Skin epidermis (tissue), 12 donors: ENCODE data around the gene PPFIA4.

Source experiments
- H3K27ac ChIP-seq, 21 experiments: fragments of 200-600 bp; sonication (generic) in 11 of 21; one replicate each; pipeline ENCODE4 v1.5.0; 2020; ENCODE audit warnings: mild to moderate bottlenecking in 3 of 21, inconsistent platforms in 2 of 21, moderate library complexity in 2 of 21
- H3K4me3 ChIP-seq, 7 experiments: fragments of 200-600 bp; sonication (generic) in 2 of 7; one replicate each; pipeline ENCODE4 v1.5.0; 2020; ENCODE audit warnings: inconsistent platforms in 2 of 7, mild to moderate bottlenecking in 2 of 7, moderate library complexity in 1 of 7

Gene PPFIA4

GRCh38 chr1:203077956-203078355 is 51.7 kb downstream of the PPFIA4 start:
- H3K27ac ChIP-seq: no peak overlapping the region
- H3K4me3 ChIP-seq: no peak overlapping the region

DNA sequence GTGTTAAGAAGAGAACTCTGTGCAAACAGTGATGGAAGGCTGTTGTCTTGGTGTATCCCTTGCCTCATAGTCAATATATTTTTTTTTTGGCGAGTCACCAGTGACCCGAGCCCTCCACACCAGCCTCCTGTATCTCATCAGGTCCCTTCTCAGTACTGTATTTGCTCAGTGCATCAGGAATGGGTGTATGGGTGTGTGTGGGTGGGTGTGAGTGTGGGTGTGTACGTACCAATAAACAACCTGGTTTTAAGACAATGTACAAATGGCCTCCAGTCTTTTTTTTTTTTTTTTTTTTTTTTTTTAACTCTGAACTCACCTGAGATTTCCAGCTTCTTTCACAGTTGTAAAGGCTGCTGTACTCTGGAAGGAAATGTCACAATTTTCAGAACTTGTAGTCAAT is 52.2 kb downstream of the PPFIA4 start:
- no peak overlapping the region for H3K27ac ChIP-seq
- no peak overlapping the region for H3K4me3 ChIP-seq

DNA sequence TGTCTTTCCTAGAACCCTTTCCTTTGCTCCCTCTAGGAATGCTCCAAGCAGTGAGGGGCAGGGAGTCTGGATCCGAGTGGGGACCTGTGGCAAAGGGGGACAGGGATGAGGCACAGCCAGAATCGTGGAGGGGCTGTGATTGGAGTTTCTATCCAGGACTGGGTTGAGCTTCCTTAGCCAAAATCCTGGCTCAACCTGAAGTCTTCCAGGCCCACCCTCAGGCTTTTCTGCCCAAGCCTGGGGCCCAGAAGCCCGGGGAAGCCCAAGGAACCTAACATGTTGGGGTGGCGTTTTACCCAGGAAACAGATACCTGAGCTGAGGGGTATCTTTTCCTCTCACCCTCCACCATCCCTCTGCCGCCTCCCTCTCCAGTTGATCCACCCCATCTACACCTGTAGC is 54.2 kb downstream of the PPFIA4 start:
- no peak overlapping the region for H3K4me3 ChIP-seq

DNA sequence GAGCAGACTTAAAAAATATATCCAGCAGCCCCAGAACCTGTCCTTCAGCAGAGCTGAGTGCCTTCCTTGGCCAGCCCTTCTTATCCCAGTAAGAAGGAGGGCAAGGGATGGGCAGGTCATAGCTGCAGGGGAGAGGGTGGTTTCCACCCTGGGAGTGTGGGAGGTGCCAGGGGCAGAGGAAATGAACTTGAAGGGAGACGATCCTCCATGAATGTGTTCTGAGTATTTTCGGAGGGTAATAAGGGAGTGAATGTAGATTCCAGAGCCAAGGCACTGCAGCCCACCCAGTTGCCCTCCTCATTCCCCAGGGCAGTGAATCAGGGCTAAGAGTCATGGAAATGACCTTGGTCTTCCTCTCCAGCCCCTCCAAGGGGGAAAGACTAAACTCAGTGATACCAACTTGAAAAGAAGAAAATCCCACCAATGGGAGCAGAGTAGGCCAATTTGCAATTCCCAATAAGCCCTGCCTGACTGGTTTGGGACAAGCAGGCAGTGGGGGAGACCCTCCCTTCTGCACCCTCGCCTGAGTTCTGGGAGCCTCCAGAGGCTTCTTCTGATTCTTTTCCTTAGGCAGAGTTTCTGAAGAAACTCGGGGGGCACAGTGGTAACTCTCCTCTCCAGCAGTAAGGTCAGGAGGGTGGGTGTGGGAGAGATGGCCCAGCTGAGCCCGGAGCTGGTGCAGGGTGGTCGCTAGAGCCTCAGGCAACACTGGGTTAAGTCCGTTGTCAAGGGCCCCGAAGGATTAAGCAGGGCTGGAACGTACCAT is 55.4 kb downstream of the PPFIA4 start:
- H3K27ac ChIP-seq: no peak overlapping the region
- no peak overlapping the region for H3K4me3 ChIP-seq

More for the DNA sequence above, 54.2 kb downstream of the PPFIA4 start:
- H3K27ac ChIP-seq: no peak overlapping the region

DNA sequence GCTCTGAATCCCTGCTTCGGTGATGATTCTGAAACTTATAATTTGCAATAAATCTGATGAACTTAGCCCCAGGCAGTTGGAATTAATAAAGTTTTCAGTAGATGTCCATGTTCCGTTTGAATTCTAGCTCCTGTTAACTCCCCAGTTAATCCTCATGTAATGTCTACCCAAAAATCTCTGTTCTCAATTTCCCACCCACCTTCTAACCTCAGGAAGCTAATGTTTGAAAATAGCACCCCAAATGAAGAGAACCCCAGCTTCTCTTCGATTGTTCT is 55.9 kb downstream of the PPFIA4 start:
- H3K27ac ChIP-seq: no peak overlapping the region
- H3K4me3 ChIP-seq: no peak overlapping the region

DNA sequence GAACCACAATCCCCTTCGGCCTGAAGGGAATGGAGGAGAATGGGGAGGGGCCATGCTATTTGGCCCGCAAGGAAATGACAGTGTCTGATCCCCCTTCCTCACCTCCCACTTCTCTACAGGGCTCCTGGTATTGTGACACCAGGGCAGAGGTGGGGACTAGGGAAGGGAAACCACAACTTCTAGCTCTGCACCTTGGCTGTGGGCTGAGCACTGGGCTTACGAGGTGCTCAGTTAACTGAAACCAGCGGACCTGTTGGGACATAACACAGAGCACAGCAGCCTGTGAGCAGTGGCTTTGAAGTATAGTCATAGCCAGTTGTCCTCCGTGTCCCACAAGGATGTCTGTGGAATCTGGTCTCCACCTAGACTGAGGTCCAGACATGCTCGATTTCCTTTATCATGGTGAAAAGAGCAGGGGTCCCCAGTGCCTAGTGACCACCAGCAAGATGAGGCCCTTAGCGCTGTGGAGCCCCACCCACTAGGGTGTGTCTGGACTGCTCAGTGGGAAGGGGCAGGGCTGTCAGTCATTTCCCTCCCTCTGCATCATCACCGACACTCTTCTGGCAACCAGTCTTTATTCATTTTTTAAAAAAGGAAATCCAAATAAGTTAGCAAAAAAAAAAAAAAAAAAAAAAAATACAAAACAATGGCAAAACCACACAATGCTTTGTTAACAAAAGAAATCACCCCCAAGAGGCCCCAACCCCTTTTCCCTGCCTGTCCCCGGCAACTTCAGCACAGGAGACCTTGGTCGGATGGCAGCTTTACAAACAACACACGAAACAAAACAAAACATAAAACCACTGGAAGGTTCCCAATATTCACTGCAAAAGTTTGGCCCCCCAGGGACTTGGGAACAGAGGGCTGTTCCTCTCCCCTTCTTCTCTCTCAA is 56.5 kb downstream of the PPFIA4 start:
- H3K27ac ChIP-seq: no peak overlapping the region
- H3K4me3 ChIP-seq: no peak overlapping the region

DNA sequence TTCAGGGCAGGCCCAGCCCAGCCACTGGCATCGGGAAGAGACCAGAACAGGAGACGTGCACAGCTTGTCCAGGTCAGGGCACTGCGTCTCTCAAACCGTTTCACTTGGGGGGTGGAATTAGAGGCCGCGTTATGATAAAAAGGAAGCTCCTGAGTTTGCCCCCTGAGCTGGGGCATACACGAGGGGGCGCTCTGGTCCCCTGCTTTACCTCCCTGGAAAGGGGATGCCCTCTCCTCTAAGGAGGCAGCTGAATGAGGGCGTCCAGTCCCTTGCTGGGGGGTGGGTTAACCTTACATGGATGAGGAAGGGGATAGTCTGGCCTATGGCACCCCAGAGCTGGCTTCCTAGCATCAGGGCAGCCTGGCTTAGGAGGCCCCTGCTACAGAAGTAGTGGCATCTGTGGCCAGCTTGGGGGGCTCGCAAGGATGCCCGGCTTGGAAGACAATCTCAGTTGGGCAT is 57.2 kb downstream of the PPFIA4 start:
- H3K27ac ChIP-seq: no peak overlapping the region
- no peak overlapping the region for H3K4me3 ChIP-seq

- no peak overlapping the region for H3K4me3 ChIP-seq
- no peak overlapping the region for H3K27ac ChIP-seq
Observed at GRCh38 chr1:203084588-203085527, 58.6 kb downstream of the PPFIA4 start.

DNA sequence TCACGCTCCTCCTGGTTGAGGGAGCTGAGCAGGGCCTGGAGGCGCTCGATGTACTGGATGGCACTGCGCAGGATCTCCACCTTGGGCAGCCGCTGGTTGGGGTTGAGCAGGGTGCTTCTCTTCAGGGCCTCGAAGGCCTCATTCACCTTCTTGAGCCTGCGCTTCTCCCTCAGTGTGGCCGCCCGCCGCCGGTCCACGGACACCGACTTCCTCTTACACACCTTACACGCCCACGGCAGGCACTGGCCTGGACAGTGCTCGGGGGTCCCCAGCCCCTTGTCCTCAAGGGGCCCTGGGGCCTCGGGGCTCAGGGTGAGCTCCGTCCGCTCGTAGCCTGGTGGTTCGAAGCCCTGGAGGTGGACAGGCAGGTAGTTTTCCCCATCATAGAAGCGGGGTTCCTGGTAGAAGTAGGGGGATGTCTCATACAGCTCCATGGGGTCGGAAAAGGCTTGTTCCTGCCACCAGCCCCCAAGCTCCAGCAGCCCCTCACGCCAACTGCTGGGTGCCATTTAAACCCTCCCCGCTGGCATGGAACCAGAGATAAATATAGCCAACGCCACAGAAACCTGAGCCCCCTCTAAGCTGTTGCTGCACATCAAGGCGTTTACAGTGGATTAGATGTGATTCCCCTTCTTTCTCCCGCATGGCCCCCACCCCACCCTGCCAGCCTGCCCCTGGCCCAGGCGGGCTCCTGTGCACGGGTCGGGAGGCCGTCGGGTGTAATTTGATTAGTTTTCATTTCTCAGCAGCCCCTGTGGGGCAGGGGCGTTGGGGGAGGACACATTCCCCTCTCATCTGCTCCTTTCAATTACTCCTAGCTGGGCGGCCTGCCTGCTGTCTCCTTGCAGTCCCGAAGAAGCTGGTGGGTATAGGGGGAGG is 59.5 kb downstream of the PPFIA4 start, which contains the start of gene MYOG:
MYOG (minus strand) TSS at position 485 of the 879 bp plus-strand sequence; CDS start at position 434, 51 bp downstream.
- Histone ChIP-seq H3K27ac (no peak within 1 kb of the TSS), H3K4me3 (no peak within 1 kb of the TSS)

- Histone ChIP-seq H3K27ac (no peak overlapping the region), H3K4me3 (no peak overlapping the region)
Observed at GRCh38 chr1:203086992-203087763, 60.9 kb downstream of the PPFIA4 start.

GRCh38 chr1:203088441-203088840 is 62.1 kb downstream of the PPFIA4 start:
- no peak overlapping the region for H3K27ac ChIP-seq
- H3K4me3 ChIP-seq: no peak overlapping the region

DNA sequence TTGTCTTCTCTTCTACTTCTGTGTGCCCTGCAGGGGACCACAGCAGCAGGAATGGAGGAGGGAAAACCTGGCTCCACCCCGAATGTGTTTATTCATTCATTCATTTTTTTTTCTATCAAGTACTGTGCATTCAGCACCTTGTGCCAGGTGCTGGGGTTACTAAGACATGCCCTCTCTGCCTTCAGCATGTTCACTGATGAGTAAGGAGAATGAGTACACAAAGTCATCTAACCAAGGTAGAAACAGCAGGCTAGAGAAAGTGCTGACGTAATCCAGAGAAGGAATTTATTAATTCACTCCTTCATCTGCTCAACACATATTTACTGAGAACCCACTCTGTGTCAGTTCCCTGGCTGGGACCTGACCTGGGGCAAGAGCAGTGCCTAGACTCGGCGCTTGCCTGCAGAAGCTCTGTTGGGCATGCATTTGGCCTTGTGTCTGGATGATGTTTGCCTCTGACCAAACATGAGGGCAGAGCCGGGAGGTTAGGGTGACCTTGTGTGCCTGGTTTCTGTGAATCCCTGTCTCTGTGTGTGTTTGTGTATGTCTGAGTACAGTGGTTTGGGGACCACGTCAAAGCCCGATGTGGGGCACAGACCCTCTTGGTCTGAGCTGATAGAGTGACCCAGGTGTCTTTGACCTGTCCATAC is 62.8 kb downstream of the PPFIA4 start:
- H3K27ac ChIP-seq: no peak overlapping the region

DNA sequence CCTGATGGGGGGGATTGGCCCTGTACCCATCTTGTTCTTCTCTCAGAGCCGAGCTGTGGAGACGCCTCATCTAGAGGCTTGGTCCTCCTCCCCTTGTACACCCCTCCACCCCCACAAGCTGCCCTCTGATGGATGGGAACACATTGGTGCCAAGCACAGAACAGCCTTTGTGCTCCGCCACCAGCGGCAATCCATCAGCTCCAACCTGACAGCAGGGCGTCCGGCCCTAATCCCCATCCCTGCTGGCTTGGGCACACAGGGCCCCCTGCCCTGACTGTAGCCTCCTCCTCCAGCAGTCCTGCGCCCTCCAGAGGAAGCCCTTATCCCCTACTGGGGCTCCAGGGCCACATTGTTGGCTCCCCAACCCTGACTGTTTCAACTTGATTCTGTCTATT is 63.4 kb downstream of the PPFIA4 start:
- H3K4me3 ChIP-seq: no peak overlapping the region
- H3K27ac ChIP-seq: no peak overlapping the region

More for the DNA sequence above, 62.8 kb downstream of the PPFIA4 start:
- no peak overlapping the region for H3K4me3 ChIP-seq

- no peak overlapping the region for H3K27ac ChIP-seq
Observed at GRCh38 chr1:203090421-203091198, 64.3 kb downstream of the PPFIA4 start.

GRCh38 chr1:203091199-203091477 is 64.8 kb downstream of the PPFIA4 start:
- H3K4me3 ChIP-seq: no peak overlapping the region
- no peak overlapping the region for H3K27ac ChIP-seq

More at GRCh38 chr1:203090421-203091198, 64.3 kb downstream of the PPFIA4 start:
- H3K4me3 ChIP-seq: no peak overlapping the region

DNA sequence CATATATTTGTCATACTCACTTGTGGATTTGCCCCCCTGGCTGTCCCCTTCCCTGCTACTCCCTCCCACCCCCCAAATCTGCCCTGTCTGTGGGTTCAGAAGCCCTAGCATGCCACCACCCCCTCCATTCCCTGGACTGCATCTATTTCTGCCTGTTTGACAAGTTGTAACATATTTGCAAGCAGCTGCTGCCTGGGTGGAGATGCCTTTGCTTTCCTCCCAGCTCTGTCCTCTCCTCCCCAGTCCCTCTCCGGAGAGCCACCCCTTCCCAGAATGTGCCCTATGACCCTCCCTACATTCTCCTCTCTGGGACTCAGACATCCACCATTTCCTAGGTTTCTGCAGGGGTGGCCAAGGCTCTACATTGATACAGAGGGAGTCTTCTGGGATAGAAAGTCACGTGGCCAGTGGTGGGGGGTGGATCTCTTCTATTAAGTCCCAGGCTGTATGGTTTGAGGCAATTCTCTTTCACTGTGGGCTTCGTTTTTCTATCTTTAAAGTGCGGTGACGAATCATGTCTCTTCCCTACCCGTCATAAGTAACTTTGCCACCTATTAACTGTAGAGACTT is 65.6 kb downstream of the PPFIA4 start:
- H3K4me3 ChIP-seq: no peak overlapping the region
- H3K27ac ChIP-seq: no peak overlapping the region
